ENCODE data around the gene ZSCAN12. TPM values are rescaled to one million over a fixed set of nuclear protein-coding genes. Genes with fewer than 3 reads are reported as not detected.
A peak's percentile ranks its signal among the peaks of the same experiment; 100 is the strongest.
"Not testable (repeated sequence)": the region's sequence is repeated elsewhere in the genome, so short reads cannot be mapped to it uniquely, and the experiment has no call there.

ZSCAN12 gene
- 5.7 TPM for total RNA-seq

- Histone ChIP-seq H3K9ac (ENCODE audit: low read depth in 1 of 3, low read length in 3 of 3) (peak within 1 kb of the TSS; percentile 67 to 83 (median 79)), H3K36me3 (ENCODE audit: control insufficient read depth in 3 of 3, insufficient read depth in 3 of 3, low read length in 3 of 3) (peaks cover 0 to 2% (median 0%) of the 10 kb centered on the region in 3 donors), H3K4me3 (ENCODE audit: low read length in 3 of 3) (peak within 1 kb of the TSS; percentile 76 to 91 (median 86)), H3K9me3 (ENCODE audit: control insufficient read depth in 3 of 3, low read length in 3 of 3) (no peaks in the 10 kb centered on the region), H3K4me1 (ENCODE audit: control insufficient read depth in 3 of 3, insufficient read depth in 3 of 3, low read length in 3 of 3) (peaks cover 8 to 12% (median 8%) of the 10 kb centered on the region in 3 donors), H3K27ac (ENCODE audit: low read depth, low read length) (no peak within 1 kb of the TSS), H3K27me3 (ENCODE audit: control insufficient read depth in 3 of 3, insufficient read depth in 3 of 3, low read length in 3 of 3) (peaks cover 0 to 8% (median 0%) of the 10 kb centered on the region in 3 donors)
Observed at GRCh38 chr6:28399350-28400121, at the start of gene ZSCAN12. ZSCAN12 (minus strand) TSS chr6:28399747; CDS start chr6:28398405, 1,342 bp downstream.

- no peaks in the 10 kb centered on the region for H3K36me3 ChIP-seq (ENCODE audit: control insufficient read depth in 3 of 3, insufficient read depth in 3 of 3, low read length in 3 of 3)
- H3K4me3 ChIP-seq (ENCODE audit: low read length in 3 of 3): no peak overlapping the region
- no peaks in the 10 kb centered on the region for H3K4me1 ChIP-seq (ENCODE audit: control insufficient read depth in 3 of 3, insufficient read depth in 3 of 3, low read length in 3 of 3)
- no peak overlapping the region for H3K9ac ChIP-seq (ENCODE audit: low read depth in 1 of 3, low read length in 3 of 3)
- H3K27ac ChIP-seq (ENCODE audit: low read depth, low read length): no peak overlapping the region
- H3K27me3 ChIP-seq (ENCODE audit: control insufficient read depth in 3 of 3, insufficient read depth in 3 of 3, low read length in 3 of 3): peaks cover 7 to 22% (median 11%) of the 10 kb centered on the region in 3 donors
- peaks cover 0 to 4% (median 2%) of the 10 kb centered on the region in 3 donors for H3K9me3 ChIP-seq (ENCODE audit: control insufficient read depth in 3 of 3, low read length in 3 of 3)
Observed at GRCh38 chr6:28449056-28449455, 49.5 kb upstream of the ZSCAN12 start.

- H3K36me3 ChIP-seq (ENCODE audit: control insufficient read depth in 3 of 3, insufficient read depth in 3 of 3, low read length in 3 of 3); H3K27ac ChIP-seq (ENCODE audit: low read depth, low read length); H3K9ac ChIP-seq (ENCODE audit: low read depth in 1 of 3, low read length in 3 of 3); H3K4me1 ChIP-seq (ENCODE audit: control insufficient read depth in 3 of 3, insufficient read depth in 3 of 3, low read length in 3 of 3); H3K9me3 ChIP-seq (ENCODE audit: control insufficient read depth in 3 of 3, low read length in 3 of 3); H3K4me3 ChIP-seq (ENCODE audit: low read length in 3 of 3): not testable (repeated sequence)
- peaks cover 10 to 28% (median 15%) of the 10 kb centered on the region in 3 donors for H3K27me3 ChIP-seq (ENCODE audit: control insufficient read depth in 3 of 3, insufficient read depth in 3 of 3, low read length in 3 of 3)
Observed at GRCh38 chr6:28447512-28447906, 48.0 kb upstream of the ZSCAN12 start.

GRCh38 chr6:28446818-28447511, 47.4 kb upstream of the ZSCAN12 start:
- Histone ChIP-seq H3K27ac (ENCODE audit: low read depth, low read length) (no peak overlapping the region), H3K4me1 (ENCODE audit: control insufficient read depth in 3 of 3, insufficient read depth in 3 of 3, low read length in 3 of 3) (peaks cover 0 to 4% (median 2%) of the 10 kb centered on the region in 3 donors), H3K9ac (ENCODE audit: low read depth in 1 of 3, low read length in 3 of 3) (no peak overlapping the region), H3K27me3 (ENCODE audit: control insufficient read depth in 3 of 3, insufficient read depth in 3 of 3, low read length in 3 of 3) (peaks cover 10 to 28% (median 15%) of the 10 kb centered on the region in 3 donors), H3K4me3 (ENCODE audit: low read length in 3 of 3) (peak overlapping the region in 2 of 3 donors; percentile 29 to 32), H3K9me3 (ENCODE audit: control insufficient read depth in 3 of 3, low read length in 3 of 3) (peaks cover 0 to 5% (median 2%) of the 10 kb centered on the region in 3 donors), H3K36me3 (ENCODE audit: control insufficient read depth in 3 of 3, insufficient read depth in 3 of 3, low read length in 3 of 3) (no peaks in the 10 kb centered on the region)

GRCh38 chr6:28444759-28445158, 45.2 kb upstream of the ZSCAN12 start:
- not testable (repeated sequence) for H3K9ac ChIP-seq (ENCODE audit: low read depth in 1 of 3, low read length in 3 of 3); H3K9me3 ChIP-seq (ENCODE audit: control insufficient read depth in 3 of 3, low read length in 3 of 3); H3K4me1 ChIP-seq (ENCODE audit: control insufficient read depth in 3 of 3, insufficient read depth in 3 of 3, low read length in 3 of 3); H3K4me3 ChIP-seq (ENCODE audit: low read length in 3 of 3); H3K27ac ChIP-seq (ENCODE audit: low read depth, low read length); H3K36me3 ChIP-seq (ENCODE audit: control insufficient read depth in 3 of 3, insufficient read depth in 3 of 3, low read length in 3 of 3)
- peaks cover 10 to 26% (median 15%) of the 10 kb centered on the region in 3 donors for H3K27me3 ChIP-seq (ENCODE audit: control insufficient read depth in 3 of 3, insufficient read depth in 3 of 3, low read length in 3 of 3)

- Histone ChIP-seq H3K4me1 (ENCODE audit: control insufficient read depth in 3 of 3, insufficient read depth in 3 of 3, low read length in 3 of 3) (peaks cover 0 to 4% (median 2%) of the 10 kb centered on the region in 3 donors), H3K9ac (ENCODE audit: low read depth in 1 of 3, low read length in 3 of 3) (peak within 1 kb of the TSS; percentile 59 to 84 (median 65)), H3K27ac (ENCODE audit: low read depth, low read length) (no peak within 1 kb of the TSS), H3K36me3 (ENCODE audit: control insufficient read depth in 3 of 3, insufficient read depth in 3 of 3, low read length in 3 of 3) (no peaks in the 10 kb centered on the region), H3K9me3 (ENCODE audit: control insufficient read depth in 3 of 3, low read length in 3 of 3) (peaks cover 0 to 5% (median 2%) of the 10 kb centered on the region in 3 donors), H3K4me3 (ENCODE audit: low read length in 3 of 3) (peak within 1 kb of the TSS; percentile 87 to 93 (median 89)), H3K27me3 (ENCODE audit: control insufficient read depth in 3 of 3, insufficient read depth in 3 of 3, low read length in 3 of 3) (peaks cover 10 to 26% (median 15%) of the 10 kb centered on the region in 3 donors)
Observed at GRCh38 chr6:28443112-28443773, 43.7 kb upstream of the ZSCAN12 start, which contains the start of gene ZSCAN23. ZSCAN23 (minus strand) TSS chr6:28443491; CDS start chr6:28436266, 7,225 bp downstream.

GRCh38 chr6:28442586-28442985, 43.0 kb upstream of the ZSCAN12 start:
- peaks cover 10 to 25% (median 15%) of the 10 kb centered on the region in 3 donors for H3K27me3 ChIP-seq (ENCODE audit: control insufficient read depth in 3 of 3, insufficient read depth in 3 of 3, low read length in 3 of 3)
- peak overlapping the region; percentile 87 to 93 (median 89) for H3K4me3 ChIP-seq (ENCODE audit: low read length in 3 of 3)
- no peak overlapping the region for H3K27ac ChIP-seq (ENCODE audit: low read depth, low read length)
- peaks cover 0 to 4% (median 2%) of the 10 kb centered on the region in 3 donors for H3K4me1 ChIP-seq (ENCODE audit: control insufficient read depth in 3 of 3, insufficient read depth in 3 of 3, low read length in 3 of 3)
- H3K9ac ChIP-seq (ENCODE audit: low read depth in 1 of 3, low read length in 3 of 3): peak overlapping the region in 2 of 3 donors; percentile 59 to 84
- H3K36me3 ChIP-seq (ENCODE audit: control insufficient read depth in 3 of 3, insufficient read depth in 3 of 3, low read length in 3 of 3): no peaks in the 10 kb centered on the region
- peaks cover 0 to 5% (median 2%) of the 10 kb centered on the region in 3 donors for H3K9me3 ChIP-seq (ENCODE audit: control insufficient read depth in 3 of 3, low read length in 3 of 3)

GRCh38 chr6:28436404-28436803, 36.9 kb upstream of the ZSCAN12 start:
- Histone ChIP-seq H3K27me3 (ENCODE audit: control insufficient read depth in 3 of 3, insufficient read depth in 3 of 3, low read length in 3 of 3) (no peaks in the 10 kb centered on the region), H3K36me3 (ENCODE audit: control insufficient read depth in 3 of 3, insufficient read depth in 3 of 3, low read length in 3 of 3) (peaks cover 0 to 3% (median 2%) of the 10 kb centered on the region in 3 donors), H3K4me3 (ENCODE audit: low read length in 3 of 3) (no peak overlapping the region), H3K4me1 (ENCODE audit: control insufficient read depth in 3 of 3, insufficient read depth in 3 of 3, low read length in 3 of 3) (no peaks in the 10 kb centered on the region), H3K27ac (ENCODE audit: low read depth, low read length) (no peak overlapping the region), H3K9me3 (ENCODE audit: control insufficient read depth in 3 of 3, low read length in 3 of 3) (no peaks in the 10 kb centered on the region), H3K9ac (ENCODE audit: low read depth in 1 of 3, low read length in 3 of 3) (no peak overlapping the region)

- no peak overlapping the region for H3K27ac ChIP-seq (ENCODE audit: low read depth, low read length)
- no peaks in the 10 kb centered on the region for H3K27me3 ChIP-seq (ENCODE audit: control insufficient read depth in 3 of 3, insufficient read depth in 3 of 3, low read length in 3 of 3)
- H3K4me3 ChIP-seq (ENCODE audit: low read length in 3 of 3): no peak overlapping the region
- no peaks in the 10 kb centered on the region for H3K9me3 ChIP-seq (ENCODE audit: control insufficient read depth in 3 of 3, low read length in 3 of 3)
- H3K4me1 ChIP-seq (ENCODE audit: control insufficient read depth in 3 of 3, insufficient read depth in 3 of 3, low read length in 3 of 3): no peaks in the 10 kb centered on the region
- H3K36me3 ChIP-seq (ENCODE audit: control insufficient read depth in 3 of 3, insufficient read depth in 3 of 3, low read length in 3 of 3): peaks cover 0 to 3% (median 2%) of the 10 kb centered on the region in 3 donors
- no peak overlapping the region for H3K9ac ChIP-seq (ENCODE audit: low read depth in 1 of 3, low read length in 3 of 3)
Observed at GRCh38 chr6:28433119-28433518, 33.6 kb upstream of the ZSCAN12 start.
